NCI-H128 (cell line): ENCODE measurements around the gene SLC24A4.
"Not testable (repeated sequence)": the region's sequence is repeated elsewhere in the genome, so short reads cannot be mapped to it uniquely, and the experiment has no call there.

ENCODE experiments used
- DNase-seq: peaks from one replicate; lab custom pipeline; 2025; ENCODE audit not compliant: unreplicated experiment; lab: John Stamatoyannopoulos, UW

SLC24A4 gene

DNA sequence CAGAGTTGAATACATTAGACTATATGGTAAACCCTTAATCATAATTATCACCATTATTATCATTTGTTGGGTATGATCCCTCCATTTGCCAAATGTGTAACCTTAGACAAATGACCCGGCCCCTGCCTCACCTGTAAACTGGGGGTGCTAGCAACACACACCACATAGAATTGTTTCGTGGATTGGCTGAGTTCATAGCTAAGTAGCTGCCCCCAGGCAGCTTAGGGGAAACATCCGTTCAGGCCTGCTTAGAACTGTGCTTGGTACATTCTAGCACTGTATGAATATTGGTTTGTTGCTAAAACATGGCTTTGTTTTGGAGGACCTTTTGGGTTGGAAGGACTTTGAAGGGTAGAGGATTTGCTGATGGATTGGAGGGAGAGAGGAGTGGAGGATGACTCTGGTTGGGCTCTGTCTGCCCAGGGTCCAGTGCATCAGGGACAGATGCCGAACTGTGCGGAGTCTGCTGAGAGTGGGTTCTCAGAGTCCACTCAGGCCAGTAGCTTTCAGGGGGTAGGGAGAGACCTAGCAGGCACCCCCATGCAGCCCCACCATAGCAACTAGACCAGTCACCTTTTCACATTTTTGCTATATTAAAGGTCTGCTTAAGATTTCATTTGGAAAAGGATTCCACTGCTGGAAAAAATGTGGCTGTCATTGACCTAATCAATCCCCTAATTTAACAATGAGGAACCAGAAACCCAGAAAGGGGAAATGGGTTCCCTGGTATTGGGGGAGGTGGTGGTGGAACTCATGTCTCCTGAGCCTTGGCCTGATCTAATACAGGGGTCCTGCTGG is 192.8 kb downstream of the SLC24A4 start:
- no peak for DNase-seq

DNA sequence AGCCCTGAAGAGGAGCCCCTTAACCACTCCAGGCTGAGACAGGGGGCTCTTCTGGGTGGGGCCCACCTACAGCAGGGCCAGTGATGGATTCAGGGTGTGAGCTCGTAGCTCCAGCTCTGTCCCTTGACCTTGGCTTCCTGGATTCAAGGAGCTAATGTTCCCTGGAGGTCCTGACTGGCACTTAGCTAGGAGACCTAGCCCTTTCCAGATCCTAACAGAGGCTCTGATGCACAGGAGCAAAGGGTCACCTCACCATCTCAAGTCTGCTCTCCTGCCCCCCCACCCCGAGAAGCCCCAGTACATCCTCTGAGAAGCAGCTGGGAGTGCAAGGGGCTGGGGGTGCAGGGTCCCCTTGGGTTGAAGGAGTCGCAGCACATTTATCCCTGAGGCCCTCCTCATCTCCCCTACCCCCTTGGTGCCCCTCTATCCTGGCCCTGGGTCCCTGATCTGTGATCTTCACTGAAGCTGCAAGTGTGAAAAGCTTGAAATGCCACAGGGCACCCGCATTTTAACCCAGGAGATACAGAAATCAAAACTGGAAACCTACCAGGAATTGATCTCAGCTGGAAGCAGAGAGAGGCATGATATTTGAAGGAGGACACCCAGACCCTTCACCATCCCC is 193.5 kb downstream of the SLC24A4 start:
- no peak for DNase-seq

GRCh38 chr14:92516966-92517506 is 194.1 kb downstream of the SLC24A4 start:
- DNase-seq = no peak

GRCh38 chr14:92517761-92518160 is 194.8 kb downstream of the SLC24A4 start:
- no peak for DNase-seq

GRCh38 chr14:92519246-92520101 is 196.5 kb downstream of the SLC24A4 start:
- no peak for DNase-seq

- DNase-seq = no peak
These were observed 197.4 kb downstream of the SLC24A4 start for GRCh38 chr14:92520102-92521057.

DNA sequence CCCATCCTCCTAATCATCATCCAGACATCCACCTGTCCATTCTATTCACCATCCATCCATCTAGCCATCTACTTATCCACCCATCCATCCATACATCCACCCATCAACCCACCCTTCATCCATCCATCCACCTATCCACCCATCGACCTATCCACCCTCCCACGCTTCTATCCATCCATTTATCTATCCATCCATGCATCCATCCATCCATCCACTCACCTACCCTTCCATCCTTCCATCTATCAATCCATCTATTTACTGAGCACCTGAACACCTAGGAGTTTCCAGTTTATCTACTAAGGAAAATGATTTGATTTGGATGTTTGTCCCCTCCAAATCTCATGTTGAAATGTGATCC is 198.1 kb downstream of the SLC24A4 start:
- DNase-seq = no peak

GRCh38 chr14:92523752-92524151 is 200.8 kb downstream of the SLC24A4 start:
- no peak for DNase-seq

DNA sequence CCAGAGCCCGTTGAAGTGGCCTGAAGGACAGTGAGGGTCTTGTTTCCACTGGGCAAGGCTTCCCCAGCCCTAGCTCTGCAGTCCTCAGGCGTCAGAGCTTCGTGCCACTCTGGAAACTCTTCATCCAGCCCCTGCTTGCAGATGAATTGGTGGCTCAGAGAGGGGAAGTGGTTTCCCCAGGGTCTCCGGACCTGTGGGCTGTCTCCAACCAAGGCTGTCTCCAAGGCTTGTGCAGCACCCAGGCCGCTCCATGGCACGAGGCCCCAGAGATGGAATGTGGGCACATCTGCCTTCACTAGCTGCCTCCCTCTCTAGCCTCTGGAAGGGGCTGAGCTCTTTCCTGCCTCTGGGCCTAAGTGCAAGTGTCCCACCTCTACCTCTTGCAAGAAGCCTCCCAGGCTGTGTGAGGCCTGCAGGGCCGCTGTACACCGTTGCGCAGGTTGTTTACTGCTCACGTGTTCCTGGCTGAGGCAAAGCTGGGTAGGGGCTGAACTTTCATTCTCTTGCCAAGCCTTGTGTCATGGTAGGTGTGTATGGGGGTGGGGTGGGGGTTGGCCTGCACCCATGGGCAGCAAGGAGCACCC is 201.7 kb downstream of the SLC24A4 start:
- no peak for DNase-seq

GRCh38 chr14:92525322-92526095 is 202.5 kb downstream of the SLC24A4 start:
- DNase-seq = no peak

DNA sequence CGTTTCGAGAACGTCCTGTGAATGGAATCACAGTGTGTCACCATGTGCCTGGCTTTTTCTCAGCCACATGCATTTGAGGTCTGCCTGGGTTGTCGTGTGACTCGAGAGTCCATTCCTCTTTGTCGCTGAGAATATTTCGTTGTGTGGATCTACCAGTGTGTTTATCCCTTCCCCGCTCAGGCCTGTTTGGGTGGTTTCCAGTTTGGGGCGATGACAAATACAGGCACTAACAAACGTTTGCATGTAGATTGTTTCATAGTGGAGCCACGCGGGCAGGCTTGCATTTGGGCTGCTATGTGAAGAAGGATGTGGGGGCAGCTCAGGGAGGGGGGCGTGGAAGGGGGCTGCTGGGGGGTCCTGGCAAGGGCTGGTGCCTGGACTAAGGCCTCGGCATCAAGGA is 204.8 kb downstream of the SLC24A4 start:
- no peak for DNase-seq

- DNase-seq = no peak
These were observed 205.6 kb downstream of the SLC24A4 start for GRCh38 chr14:92528486-92529100.

GRCh38 chr14:92529903-92530302 is 206.9 kb downstream of the SLC24A4 start:
- no peak for DNase-seq

GRCh38 chr14:92531106-92531873 is 208.3 kb downstream of the SLC24A4 start:
- DNase-seq = no peak

DNA sequence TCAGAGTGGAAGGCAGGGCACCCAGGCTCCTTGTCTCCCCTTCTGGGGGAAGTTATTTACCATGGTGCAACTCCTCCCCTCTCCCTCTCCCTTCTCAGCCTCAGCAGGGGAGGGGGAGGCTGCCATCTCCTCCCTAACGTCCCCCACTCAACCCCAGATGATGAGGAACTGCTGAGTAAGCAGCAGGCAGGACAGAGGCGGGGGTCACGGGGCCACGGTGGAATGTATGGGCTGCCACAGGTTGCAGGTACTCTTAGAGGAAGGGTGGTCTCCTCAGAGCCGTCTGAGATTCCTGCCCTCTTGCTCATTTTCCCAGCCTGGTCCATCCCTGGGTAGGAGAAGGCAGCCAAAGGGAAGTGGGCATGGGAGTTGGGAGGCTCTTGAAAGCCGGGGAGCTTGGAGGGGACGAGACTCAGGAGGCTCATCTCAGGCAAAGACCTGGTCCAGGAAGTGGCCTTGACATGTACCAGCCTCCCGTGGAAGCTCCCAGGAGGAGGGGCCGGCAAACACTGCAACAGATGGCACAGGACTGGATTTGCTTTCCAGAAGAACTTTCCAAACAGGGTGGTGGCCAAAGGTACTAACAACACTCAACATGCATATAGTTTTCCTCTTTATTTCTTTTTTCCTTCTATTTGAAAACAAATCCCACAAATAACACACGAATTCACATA is 209.7 kb downstream of the SLC24A4 start:
- no peak for DNase-seq

DNA sequence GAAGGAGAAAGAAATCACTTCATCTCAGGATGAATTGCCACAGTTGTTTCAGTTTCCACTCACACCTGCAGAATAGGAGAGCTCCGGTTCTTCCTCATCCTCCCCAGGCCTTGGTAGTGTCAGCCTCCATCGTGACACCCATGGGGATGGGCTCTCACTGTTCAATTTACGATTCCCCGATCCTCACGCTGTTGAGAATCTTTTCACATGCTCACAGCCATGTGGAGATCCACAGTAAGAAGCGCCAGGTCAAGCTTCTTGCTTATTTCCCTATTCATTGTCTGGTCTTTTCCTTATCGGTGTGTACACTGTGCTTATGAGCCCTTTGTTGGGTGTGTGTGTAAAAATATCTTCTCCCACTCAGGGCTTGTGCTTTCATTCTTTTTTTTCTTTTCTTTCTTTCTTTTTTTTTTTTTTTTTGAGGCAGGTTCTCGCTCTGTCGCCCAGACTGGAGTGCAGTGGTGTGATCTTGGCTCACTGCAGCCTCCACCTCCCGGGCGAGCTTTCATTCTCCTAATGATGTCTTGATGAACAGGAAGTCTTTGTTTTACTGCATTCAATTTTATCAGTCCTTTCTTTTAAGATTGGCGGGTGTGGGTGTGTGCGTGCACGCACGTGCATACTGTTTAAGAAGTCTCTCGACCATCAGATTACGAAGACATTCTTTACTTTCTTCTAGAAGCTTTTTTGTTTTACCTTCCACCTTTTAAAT is 212.1 kb downstream of the SLC24A4 start:
- no peak for DNase-seq

DNA sequence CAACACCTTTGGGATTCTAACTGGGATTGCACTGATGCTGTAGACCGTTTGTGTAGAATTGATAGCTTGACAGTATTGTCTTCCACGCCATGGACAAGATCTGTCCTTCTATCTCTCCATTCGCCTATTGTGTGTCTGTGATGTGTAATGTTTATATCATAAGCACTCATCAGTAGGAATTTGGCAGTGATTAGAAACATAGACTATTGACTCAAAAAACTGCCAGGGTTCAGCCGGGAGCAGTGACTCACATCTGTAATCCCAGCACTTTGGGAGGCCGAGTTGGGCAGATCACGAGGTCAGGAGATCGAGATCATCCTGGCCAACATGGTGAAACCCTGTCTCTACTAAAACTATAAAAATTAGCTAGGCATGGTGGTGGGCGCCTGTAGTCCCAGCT is 213.3 kb downstream of the SLC24A4 start:
- not testable (repeated sequence) for DNase-seq
